Inflammatory macrophage (primary cell): ENCODE measurements around the gene STC2.
"Not testable (repeated sequence)": the region's sequence is repeated elsewhere in the genome, so short reads cannot be mapped to it uniquely, and the experiment has no call there.

Source experiments
- DNase-seq, 2 donors: peaks; one replicate each; pipeline ENCODE4 v3.0.0-alpha.2; 2020 to 2022
- total RNA-seq, 18 experiments: gene quantifications; one replicate each; lab custom pipeline; 2026; ENCODE audit warnings: mixed read lengths in 6 of 18, inconsistent platforms in 2 of 18; lab: John Stamatoyannopoulos, UW

Gene STC2
- total RNA-seq: 0 to 0.74 (median 0.05) reads per million in 18 experiments

GRCh38 chr5:173327948-173328843 lies at the start of gene STC2:
STC2 (minus strand) TSS chr5:173328414; CDS start chr5:173328193, 221 bp downstream.
- DNase-seq: no peak

GRCh38 chr5:173371400-173371799 lies 43.2 kb upstream of the STC2 start:
- no peak for DNase-seq

DNA sequence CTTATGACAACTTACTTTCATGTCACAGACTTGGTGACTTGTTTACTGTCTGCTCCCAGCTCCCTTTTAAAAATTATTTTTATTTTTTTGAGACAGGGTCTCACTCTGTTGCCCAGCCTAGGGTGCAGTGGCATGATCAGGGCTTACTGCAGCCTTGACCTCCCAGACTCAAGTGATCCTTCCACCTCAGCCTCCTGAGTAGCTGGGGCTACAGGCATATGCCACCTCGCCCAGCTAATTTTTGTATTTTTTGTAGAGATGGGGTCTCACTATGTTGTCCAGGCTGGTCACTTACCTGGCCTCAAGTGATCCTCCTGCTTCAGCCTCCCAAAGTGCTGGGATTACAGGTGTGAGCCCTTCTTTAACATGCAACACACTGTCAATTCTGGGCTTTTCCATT lies 35.2 kb upstream of the STC2 start:
- DNase-seq: not testable (repeated sequence)

DNA sequence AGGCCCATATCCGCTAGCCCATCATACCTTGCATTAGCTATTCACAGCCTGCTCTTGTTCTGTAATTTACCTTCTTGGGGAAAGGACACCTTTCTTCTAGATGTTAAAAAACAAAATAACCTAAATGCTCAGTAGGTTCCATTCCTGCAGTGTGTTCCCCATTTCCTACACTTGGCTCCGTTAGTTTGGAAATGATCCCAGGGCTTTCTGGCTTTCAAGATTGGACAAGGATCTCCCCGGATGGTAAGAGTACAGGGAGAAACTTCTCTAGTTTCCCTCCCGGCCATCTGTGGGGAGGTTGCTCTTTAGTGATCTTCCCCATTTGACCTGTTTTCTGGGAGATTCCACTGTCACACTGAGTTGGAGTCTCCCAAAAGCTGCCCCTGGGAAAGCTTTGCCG lies 27.3 kb upstream of the STC2 start:
- DNase-seq: no peak

DNA sequence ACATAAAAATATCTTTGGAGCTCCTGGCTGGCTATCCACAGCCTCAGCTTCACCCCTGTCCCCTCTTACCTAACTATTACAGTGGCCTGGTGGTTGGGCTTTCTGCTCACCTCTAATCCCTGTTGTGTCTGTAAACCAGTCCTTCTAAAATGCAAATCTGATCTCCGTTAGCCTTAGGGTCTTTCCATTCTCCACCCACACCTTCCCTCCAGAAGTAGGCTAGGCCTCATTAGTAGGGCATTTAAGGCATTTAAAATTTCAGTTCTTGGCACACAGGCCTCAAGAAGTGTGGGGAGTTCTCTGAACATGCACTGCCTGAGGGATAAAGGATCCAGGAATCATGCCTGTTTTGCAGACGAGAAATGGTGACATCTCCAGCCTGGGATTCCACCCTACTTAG lies 26.4 kb upstream of the STC2 start:
- DNase-seq: no peak

GRCh38 chr5:173352366-173353349 lies 24.4 kb upstream of the STC2 start:
- no peak for DNase-seq

DNA sequence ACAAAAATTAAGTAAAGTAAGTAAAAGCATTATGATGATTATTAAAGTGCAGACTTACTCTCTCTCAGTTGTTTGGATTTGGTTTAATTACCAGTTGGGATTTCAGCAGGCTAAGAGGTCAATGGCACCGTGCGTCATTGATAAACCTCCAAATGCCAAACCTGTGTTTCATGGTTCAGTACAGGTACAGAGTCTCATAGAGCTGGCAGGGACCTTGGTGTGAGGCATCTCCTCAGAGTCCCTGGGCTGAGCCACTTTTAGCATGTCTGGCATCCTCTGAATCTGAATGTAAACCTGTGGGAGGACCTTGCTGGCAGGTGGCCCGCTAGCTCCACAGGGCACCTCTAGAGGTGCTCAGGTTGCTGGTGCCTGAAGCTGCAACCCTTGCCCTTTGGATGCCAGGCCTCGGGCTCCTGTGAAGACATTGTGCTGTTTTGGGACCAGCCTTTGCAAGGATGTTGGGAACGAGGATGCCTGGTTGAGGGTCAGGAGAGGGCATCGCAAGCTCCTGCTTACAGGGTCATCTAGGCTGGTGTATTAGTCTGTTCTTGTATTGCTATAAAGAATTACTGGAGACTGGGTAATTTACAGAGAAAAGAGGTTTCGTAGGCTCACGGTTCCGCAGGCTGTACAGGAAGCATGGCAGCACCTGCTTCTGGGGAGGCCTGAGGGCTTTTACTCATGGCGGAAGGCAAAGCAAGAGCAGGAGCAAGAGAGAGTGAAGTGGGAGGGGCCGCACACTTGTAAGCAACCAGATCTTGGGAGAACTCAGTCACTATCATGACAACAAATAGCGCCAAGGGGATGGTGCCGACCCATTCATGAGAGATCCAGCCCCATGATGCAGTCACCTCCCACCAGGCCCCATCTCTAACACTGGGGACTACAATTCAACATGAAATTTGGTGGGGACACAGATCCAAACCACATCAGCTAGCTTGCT lies 14.9 kb upstream of the STC2 start:
- no peak for DNase-seq

- DNase-seq: peak; percentile 44 to 60
These were observed 13.8 kb upstream of the STC2 start for GRCh38 chr5:173341961-173342430.

- no peak for DNase-seq
These were observed 12.8 kb upstream of the STC2 start for GRCh38 chr5:173340984-173341383.

GRCh38 chr5:173340451-173340850 lies 12.2 kb upstream of the STC2 start:
- no peak for DNase-seq

DNA sequence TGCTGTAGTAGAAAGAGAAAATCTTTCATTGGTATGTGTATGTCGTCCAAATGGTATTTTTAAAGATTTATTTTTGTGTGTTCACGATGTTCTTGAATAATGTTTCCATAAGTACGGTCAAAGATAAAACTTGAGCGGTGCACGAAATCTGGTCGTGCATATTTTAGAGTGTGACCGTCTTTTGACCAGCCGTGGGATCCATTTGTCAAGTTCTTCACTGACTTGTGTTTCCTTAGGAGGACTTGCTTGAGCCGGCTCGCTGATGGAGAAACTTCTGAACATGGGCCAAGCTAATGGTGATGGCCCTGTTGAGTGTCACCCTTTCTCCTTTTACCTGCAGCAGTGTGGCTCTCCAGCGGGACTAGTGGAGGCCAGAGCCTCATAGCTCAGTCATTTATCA lies 11.1 kb upstream of the STC2 start:
- no peak for DNase-seq

GRCh38 chr5:173338380-173339015 lies 10.3 kb upstream of the STC2 start:
- DNase-seq: peak in 1 of 2 donors; percentile 14

DNA sequence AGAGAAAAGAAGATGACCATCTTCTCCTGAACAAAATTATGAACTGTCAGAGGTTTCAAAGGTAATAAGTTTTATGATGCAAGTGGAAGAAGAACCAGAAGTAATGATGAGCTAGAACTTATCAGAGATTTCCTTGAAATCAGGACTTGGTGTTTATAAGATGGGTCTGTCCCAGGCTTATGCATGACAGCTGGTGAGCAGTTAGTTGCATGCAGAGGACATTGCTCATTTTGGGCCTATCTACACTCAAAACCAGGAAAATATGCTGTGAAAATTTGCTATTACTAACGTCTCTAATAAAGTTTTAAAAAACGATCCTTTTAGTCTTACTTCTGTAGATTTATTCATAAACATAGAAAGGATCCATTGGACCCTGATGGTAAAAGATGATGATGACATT lies 6.6 kb upstream of the STC2 start:
- no peak for DNase-seq

DNA sequence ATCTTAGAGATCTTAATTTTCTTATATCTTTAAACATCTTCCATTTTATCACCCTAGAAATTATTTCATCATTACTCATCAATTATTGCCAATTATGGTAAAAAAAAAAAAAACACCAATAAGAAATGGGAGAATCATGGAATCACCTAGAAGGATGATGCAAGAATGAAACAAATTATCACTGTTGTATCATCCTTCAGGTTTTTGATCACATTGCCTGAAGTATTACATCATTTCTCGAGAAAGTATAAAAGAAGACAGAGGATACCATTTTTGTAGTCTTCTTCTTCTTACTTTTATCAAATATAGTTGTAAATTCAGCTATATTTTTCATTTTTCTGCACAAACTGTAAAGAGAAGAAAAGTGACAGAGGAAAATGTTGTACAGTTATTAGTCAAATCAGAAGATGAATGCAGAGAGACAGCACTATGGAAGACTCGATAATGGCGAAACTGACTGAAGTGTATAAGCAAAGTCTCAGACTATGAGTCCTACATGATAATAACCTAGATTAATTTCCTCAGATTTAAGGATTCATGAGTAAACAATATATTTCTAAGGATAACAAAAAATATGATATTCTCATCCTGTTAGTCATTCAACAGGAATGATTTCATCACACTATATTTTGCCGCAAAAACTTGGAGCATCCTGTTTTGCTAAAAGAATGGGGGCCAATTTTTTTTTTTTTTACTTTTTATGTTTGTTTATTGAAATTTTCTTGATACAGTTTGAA lies 5.9 kb upstream of the STC2 start:
- no peak for DNase-seq

GRCh38 chr5:173331956-173332479 lies 3.8 kb upstream of the STC2 start:
- peak; percentile 78 to 81 for DNase-seq

GRCh38 chr5:173331287-173331686 lies 3.1 kb upstream of the STC2 start:
- DNase-seq: no peak

DNA sequence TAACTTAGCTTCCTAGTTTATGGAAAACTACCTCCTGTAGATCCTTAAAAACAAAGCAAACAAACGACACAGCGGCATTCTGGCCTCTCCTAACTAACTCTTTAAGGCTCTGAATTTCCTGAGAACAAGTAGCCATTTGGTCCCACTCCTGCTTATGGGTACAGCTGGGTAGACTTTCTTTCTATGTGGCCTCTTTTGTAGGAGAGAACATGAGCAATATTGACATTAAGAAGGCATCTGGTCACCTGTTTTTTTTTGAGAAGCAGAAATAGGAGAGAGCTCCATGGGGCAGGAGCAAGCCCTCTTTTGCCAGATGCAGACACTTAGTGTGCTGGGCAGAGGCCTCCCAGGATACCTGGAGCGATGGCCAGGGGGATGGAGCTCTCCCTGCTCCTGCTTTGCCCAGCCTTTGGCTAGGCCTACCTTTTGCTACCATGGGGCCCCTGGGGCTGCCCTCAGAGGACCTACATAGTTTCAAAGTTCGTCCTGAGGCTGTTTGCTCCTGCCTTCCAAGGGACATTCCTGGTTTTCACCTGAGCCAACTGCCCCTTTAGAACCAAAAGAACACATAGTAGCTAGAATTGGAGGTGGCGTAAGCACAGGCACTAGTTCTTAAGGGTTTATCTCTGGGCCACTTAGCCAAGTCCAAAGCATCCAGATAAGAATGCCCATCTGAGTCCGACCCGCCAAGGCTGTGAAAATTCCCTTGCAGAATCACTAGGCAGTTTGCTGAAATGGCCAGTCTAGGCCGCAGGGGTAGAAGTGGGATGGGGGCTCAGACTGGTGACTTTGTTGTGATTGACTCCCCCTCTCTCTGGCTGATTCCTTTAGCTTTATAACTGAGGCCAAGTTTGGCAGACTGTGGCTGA lies 2.4 kb upstream of the STC2 start:
- no peak for DNase-seq

- no peak for DNase-seq
These were observed 1.5 kb upstream of the STC2 start for GRCh38 chr5:173329491-173330337.
